ENCODE measurements around the gene INO80B.

INO80B gene

GRCh38 chr2:74497777-74498499 lies 43.1 kb downstream of the INO80B start:
- DNase-seq (ENCODE audit: low spot score in 2 of 2): no peak
- H3K4me1 Mint-ChIP-seq: peaks cover 31% of the 10 kb centered on the region

GRCh38 chr2:74498500-74499266 lies 43.8 kb downstream of the INO80B start:
- Mint-ChIP-seq H3K27me3 (peaks cover 30% of the 10 kb centered on the region), H3K36me3 (ENCODE audit: insufficient read depth) (peaks cover 12% of the 10 kb centered on the region), H3K9me3 (no peaks in the 10 kb centered on the region), H3K4me3 (peak overlapping the region; percentile 81), H3K27ac (ENCODE audit: low read depth) (peak overlapping the region; percentile 79), H3K4me1 (peaks cover 37% of the 10 kb centered on the region)
- DNase-seq (ENCODE audit: low spot score in 2 of 2): no peak
- ATAC-seq (replicated peaks; ENCODE audit: extremely low read depth, poor library complexity, severe bottlenecking): peak; percentile 41

More at GRCh38 chr2:74497777-74498499, 43.1 kb downstream of the INO80B start:
- Mint-ChIP-seq H3K4me3 (peak overlapping the region; percentile 81), H3K27me3 (peaks cover 30% of the 10 kb centered on the region), H3K36me3 (ENCODE audit: insufficient read depth) (peaks cover 16% of the 10 kb centered on the region), H3K9me3 (no peaks in the 10 kb centered on the region), H3K27ac (ENCODE audit: low read depth) (peak overlapping the region; percentile 79)
- peak; percentile 53 for ATAC-seq (replicated peaks; ENCODE audit: extremely low read depth, poor library complexity, severe bottlenecking)

- no peak for ATAC-seq (replicated peaks; ENCODE audit: extremely low read depth, poor library complexity, severe bottlenecking)
- H3K4me1 Mint-ChIP-seq: peaks cover 43% of the 10 kb centered on the region
- peak within 1 kb of the TSS; percentile 79 for H3K27ac Mint-ChIP-seq (ENCODE audit: low read depth)
- no peaks in the 10 kb centered on the region for H3K9me3 Mint-ChIP-seq
- H3K27me3 Mint-ChIP-seq: peaks cover 37% of the 10 kb centered on the region
- DNase-seq (ENCODE audit: low spot score in 2 of 2): no peak
- peak within 1 kb of the TSS; percentile 81 for H3K4me3 Mint-ChIP-seq
- H3K36me3 Mint-ChIP-seq (ENCODE audit: insufficient read depth): peaks cover 7% of the 10 kb centered on the region
These were observed 44.5 kb downstream of the INO80B start, which contains the start of gene LBX2 for GRCh38 chr2:74499267-74499939. TSS of gene LBX2 (minus strand) at chr2:74499603. CDS start at chr2:74499537, 66 bp downstream.

GRCh38 chr2:74499940-74500577 lies 45.2 kb downstream of the INO80B start:
- H3K4me3 Mint-ChIP-seq: no peak overlapping the region
- DNase-seq (ENCODE audit: low spot score in 2 of 2) (no peak), ATAC-seq (replicated peaks; ENCODE audit: extremely low read depth, poor library complexity, severe bottlenecking) (no peak)
- H3K27me3 Mint-ChIP-seq: peaks cover 40% of the 10 kb centered on the region
- H3K4me1 Mint-ChIP-seq: peaks cover 50% of the 10 kb centered on the region
- no peaks in the 10 kb centered on the region for H3K9me3 Mint-ChIP-seq
- H3K36me3 Mint-ChIP-seq (ENCODE audit: insufficient read depth): peaks cover 9% of the 10 kb centered on the region
- no peak overlapping the region for H3K27ac Mint-ChIP-seq (ENCODE audit: low read depth)

GRCh38 chr2:74500578-74500946 lies 45.7 kb downstream of the INO80B start:
- DNase-seq (ENCODE audit: low spot score in 2 of 2) (no peak), ATAC-seq (replicated peaks; ENCODE audit: extremely low read depth, poor library complexity, severe bottlenecking) (no peak)
- Mint-ChIP-seq H3K27ac (ENCODE audit: low read depth) (no peak overlapping the region), H3K36me3 (ENCODE audit: insufficient read depth) (peaks cover 10% of the 10 kb centered on the region), H3K4me3 (no peak overlapping the region), H3K27me3 (peaks cover 40% of the 10 kb centered on the region), H3K4me1 (peaks cover 53% of the 10 kb centered on the region), H3K9me3 (no peaks in the 10 kb centered on the region)

- no peak for ATAC-seq (replicated peaks; ENCODE audit: extremely low read depth, poor library complexity, severe bottlenecking)
- Mint-ChIP-seq H3K27me3 (peaks cover 40% of the 10 kb centered on the region), H3K4me3 (peak overlapping the region; percentile 44), H3K4me1 (peaks cover 55% of the 10 kb centered on the region), H3K9me3 (no peaks in the 10 kb centered on the region), H3K36me3 (ENCODE audit: insufficient read depth) (peaks cover 15% of the 10 kb centered on the region), H3K27ac (ENCODE audit: low read depth) (no peak overlapping the region)
- no peak for DNase-seq (ENCODE audit: low spot score in 2 of 2)
These were observed 46.6 kb downstream of the INO80B start for GRCh38 chr2:74501335-74502071.

GRCh38 chr2:74502147-74502719 lies 47.3 kb downstream of the INO80B start:
- Mint-ChIP-seq H3K4me1 (peaks cover 62% of the 10 kb centered on the region), H3K36me3 (ENCODE audit: insufficient read depth) (peaks cover 22% of the 10 kb centered on the region)

GRCh38 chr2:74502720-74503505 lies 48.0 kb downstream of the INO80B start:
- Mint-ChIP-seq H3K27me3 (peaks cover 39% of the 10 kb centered on the region), H3K36me3 (ENCODE audit: insufficient read depth) (peaks cover 26% of the 10 kb centered on the region), H3K4me1 (peaks cover 66% of the 10 kb centered on the region), H3K27ac (ENCODE audit: low read depth) (no peak overlapping the region), H3K9me3 (no peaks in the 10 kb centered on the region), H3K4me3 (peak overlapping the region; percentile 44)
- ATAC-seq (replicated peaks; ENCODE audit: extremely low read depth, poor library complexity, severe bottlenecking): no peak
- DNase-seq (ENCODE audit: low spot score in 2 of 2): peak in 1 of 2 donors; percentile 35

More at GRCh38 chr2:74502147-74502719, 47.3 kb downstream of the INO80B start:
- Mint-ChIP-seq H3K27me3 (peaks cover 40% of the 10 kb centered on the region), H3K9me3 (no peaks in the 10 kb centered on the region), H3K27ac (ENCODE audit: low read depth) (no peak overlapping the region), H3K4me3 (peak overlapping the region; percentile 44)
- no peak for ATAC-seq (replicated peaks; ENCODE audit: extremely low read depth, poor library complexity, severe bottlenecking)
- DNase-seq (ENCODE audit: low spot score in 2 of 2): no peak

GRCh38 chr2:74503506-74504475 lies 48.9 kb downstream of the INO80B start:
- Mint-ChIP-seq H3K27ac (ENCODE audit: low read depth) (peak overlapping the region; percentile 16), H3K36me3 (ENCODE audit: insufficient read depth) (peaks cover 26% of the 10 kb centered on the region)
- no peak for ATAC-seq (replicated peaks; ENCODE audit: extremely low read depth, poor library complexity, severe bottlenecking)

GRCh38 chr2:74504591-74504990 lies 49.7 kb downstream of the INO80B start:
- DNase-seq (ENCODE audit: low spot score in 2 of 2) (no peak), ATAC-seq (replicated peaks; ENCODE audit: extremely low read depth, poor library complexity, severe bottlenecking) (no peak)
- Mint-ChIP-seq H3K27me3 (peaks cover 25% of the 10 kb centered on the region), H3K27ac (ENCODE audit: low read depth) (peak overlapping the region; percentile 16), H3K36me3 (ENCODE audit: insufficient read depth) (peaks cover 26% of the 10 kb centered on the region), H3K4me1 (peaks cover 61% of the 10 kb centered on the region), H3K9me3 (no peaks in the 10 kb centered on the region), H3K4me3 (peak overlapping the region; percentile 44)

More at GRCh38 chr2:74503506-74504475, 48.9 kb downstream of the INO80B start:
- DNase-seq (ENCODE audit: low spot score in 2 of 2): no peak
- Mint-ChIP-seq H3K27me3 (peaks cover 31% of the 10 kb centered on the region), H3K4me3 (peak overlapping the region; percentile 44), H3K4me1 (peaks cover 66% of the 10 kb centered on the region), H3K9me3 (no peaks in the 10 kb centered on the region)
